ENCODE results near the gene RFTN1. TPM values are rescaled to one million over a fixed set of nuclear protein-coding genes. Genes with fewer than 3 reads are reported as not detected.

The RFTN1 gene
- total and polyA plus RNA-seq, 2 of the 8 experiments (the other 6 are each of a cell fraction or from before 2014, with no cell fraction given), result 4.6 to 6.7 TPM

DNA sequence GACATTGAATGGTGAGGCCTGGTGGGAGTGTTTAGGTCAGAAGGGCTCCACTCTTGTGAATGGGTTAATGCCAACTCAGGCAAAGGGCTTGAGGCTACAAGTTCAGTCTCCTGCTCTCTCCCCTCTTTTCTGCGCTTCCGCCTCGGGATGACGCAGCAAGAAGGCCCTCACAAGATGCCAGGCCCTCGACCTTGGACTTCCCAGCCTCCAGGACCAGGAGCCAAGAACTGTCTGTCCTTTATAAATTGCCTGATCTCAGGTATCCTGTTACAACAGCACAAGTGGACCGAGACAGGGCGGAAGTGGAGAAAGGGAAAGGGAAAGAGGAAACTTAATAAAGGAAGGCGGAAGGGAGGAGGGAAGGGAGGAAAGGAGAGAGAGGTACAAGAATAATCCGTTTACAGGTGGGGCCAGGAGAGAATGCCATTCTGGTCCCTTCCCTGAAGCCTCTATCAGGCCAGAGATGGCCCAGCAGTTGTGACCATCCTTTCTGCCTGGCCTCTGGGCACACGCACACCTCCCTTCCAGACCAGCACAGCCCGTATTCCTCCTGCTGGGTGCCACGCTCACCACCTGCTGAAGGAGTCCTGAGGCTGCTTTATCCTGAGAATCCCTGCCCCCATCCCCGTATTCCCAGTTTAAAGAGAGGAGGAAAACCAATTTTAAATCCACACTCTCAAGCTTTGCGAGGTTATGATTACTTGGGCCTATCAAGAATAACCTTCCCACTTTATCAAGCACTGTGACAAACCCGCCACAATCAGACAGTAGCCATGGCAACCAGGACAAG is 184.3 kb downstream of the RFTN1 start:
- no peak overlapping the region for H2BK12ac ChIP-seq (ENCODE audit: low read depth, low read length)
- peak overlapping the region in 1 of 2 experiments; percentile 23; a peak in 2 of 4 replicates for H3K4me2 ChIP-seq (ENCODE audit: insufficient read depth in 1 of 2, low read depth in 2 of 2, low read length in 2 of 2)
- H3K18ac ChIP-seq (ENCODE audit: extremely low read depth, low read length), result no peak overlapping the region
- FAIRE-seq (no peak), DNase-seq (ENCODE audit: low read depth in 1 of 2, low spot score in 2 of 2) (no peak)
- H4K5ac ChIP-seq (ENCODE audit: insufficient read length, low read depth, low read length), result no peak overlapping the region
- no peak overlapping the region for H2BK120ac ChIP-seq (replicated peaks; ENCODE audit: low read depth, low read length)
- H3K23me2 ChIP-seq (ENCODE audit: low read depth, low read length), result no peaks in the 10 kb centered on the region
- no peaks in the 10 kb centered on the region for H4K20me1 ChIP-seq (replicated peaks in 1 of 2; ENCODE audit: control insufficient read depth in 1 of 2, insufficient read depth in 2 of 2, low read length in 2 of 2)
- no peaks in the 10 kb centered on the region for H3K79me2 ChIP-seq (ENCODE audit: control insufficient read depth in 1 of 2, insufficient read depth in 2 of 2, low read length in 2 of 2)
- H3K23ac ChIP-seq (ENCODE audit: insufficient read length), result no peak overlapping the region
- H4K91ac ChIP-seq (replicated peaks; ENCODE audit: insufficient read length, low read length), result no peak overlapping the region
- H3K56ac ChIP-seq (replicated peaks; ENCODE audit: insufficient read length, low read depth, low read length), result no peak overlapping the region
- peak overlapping the region; percentile 14 for H3K4ac ChIP-seq (replicated peaks; ENCODE audit: insufficient read length, low read depth, low read length)
- ChIA-PET POLR2A (ENCODE audit: partially characterized antibody) (interaction anchor here (0.7 to 1.0 kb wide), 2 partner anchors 10 to 19 kb away, joined by 3 to 4 read pairs; no protein-coding TSS in a partner anchor), CTCF (ENCODE audit: partially characterized antibody) (interaction anchor here (0.8 to 1.9 kb wide), 4 partner anchors 11 to 188 kb away, joined by 3 to 5 read pairs (median 3); no protein-coding TSS in a partner anchor)
- peaks cover 0 to 4% of the 10 kb centered on the region in 2 experiments; a peak in 2 of 4 replicates for H3K9me3 ChIP-seq (ENCODE audit: insufficient read depth in 2 of 2, low read depth in 1 of 2, low read length in 1 of 2)
- no peak overlapping the region for H2BK20ac ChIP-seq (ENCODE audit: low read length)
- no peak overlapping the region; a peak in 1 of 7 replicates for H3K9ac ChIP-seq (replicated peaks in 1 of 4; ENCODE audit: extremely low read depth in 1 of 4, low read depth in 3 of 4, low read length in 3 of 4)
- no peak overlapping the region for H2BK5ac ChIP-seq (ENCODE audit: low read depth, low read length)
- no peak overlapping the region for H2AK5ac ChIP-seq (ENCODE audit: low read depth, low read length)
- H3K36me3 ChIP-seq (ENCODE audit: control insufficient read depth in 2 of 4, insufficient read depth in 4 of 4, low read length in 3 of 4), result peaks cover 0 to 13% (median 3%) of the 10 kb centered on the region in 4 experiments; a peak in 4 of 8 replicates
- peaks cover 0 to 9% (median 3%) of the 10 kb centered on the region in 4 experiments; a peak in 3 of 7 replicates for H3K4me1 ChIP-seq (replicated peaks in 1 of 4; ENCODE audit: control insufficient read depth in 3 of 4, insufficient read depth in 4 of 4, low read length in 3 of 4)
- H3K4me3 ChIP-seq (ENCODE audit: extremely low read depth in 1 of 4, insufficient read depth in 2 of 4, low read depth in 3 of 4, low read length in 4 of 4), result no peak overlapping the region
- H4K8ac ChIP-seq (ENCODE audit: extremely low read depth, insufficient read depth, low read length), result no peak overlapping the region
- no peak overlapping the region for H3K14ac ChIP-seq (ENCODE audit: insufficient read length)
- no peak overlapping the region for H3K27ac ChIP-seq (ENCODE audit: low read depth, low read length)
- WGBS, 2 experiments (ENCODE audit: extremely low coverage in 1 of 2, insufficient coverage in 1 of 2, insufficient read length in 1 of 2, insufficient replicate concordance in 2 of 2, low coverage in 1 of 2, low lambda C conversion rate in 2 of 2, missing lambda C conversion rate in 1 of 2), result 79% methylated on average over 15 of the region's 15 CpGs; no CpG with 5 or more reads in 1 of the 2 experiments
- no peaks in the 10 kb centered on the region for H3K27me3 ChIP-seq (replicated peaks in 1 of 4; ENCODE audit: control insufficient read depth in 3 of 4, extremely low read depth in 1 of 4, insufficient read depth in 3 of 4, low read length in 3 of 4)
- H2AFZ ChIP-seq (ENCODE audit: low read length), result no peak overlapping the region
- 0 out of 2 replicates have a peak, but pooled peaks cover 2% of the 10 kb centered on the region for H3K79me1 ChIP-seq (ENCODE audit: low read depth, low read length)
- no peak overlapping the region for H2BK15ac ChIP-seq (ENCODE audit: low read length)
- no peak for TF ChIP-seq NANOG (IDR thresholded peaks at IDR 0.05; ENCODE audit: insufficient read depth, low read depth, low read length, poor library complexity, severe bottlenecking)
- TF ChIP-seq FOSL1 (IDR thresholded peaks at IDR 0.05; ENCODE audit: insufficient read depth, low read depth, low read length), result no peak
- no peak for TF ChIP-seq KDM4A (IDR thresholded peaks at IDR 0.05; ENCODE audit: low read depth, low read length, severe bottlenecking)
- TF ChIP-seq SIX5 (IDR thresholded peaks at IDR 0.05; ENCODE audit: low read depth, low read length), result no peak
- TF ChIP-seq SUZ12 (IDR thresholded peaks at IDR 0.05; ENCODE audit: low read length), result no peak
- no peak for TF ChIP-seq SAP30 (IDR thresholded peaks at IDR 0.05; ENCODE audit: insufficient read depth, insufficient replicate concordance, low read length)
- TF ChIP-seq SP1 (IDR thresholded peaks at IDR 0.05; ENCODE audit: low read depth, low read length), result no peak
- no peak for TF ChIP-seq KDM5A (IDR thresholded peaks at IDR 0.05; ENCODE audit: low read length)
- no peak for TF ChIP-seq TAF7 (optimal IDR thresholded peaks at IDR 0.05; ENCODE audit: borderline replicate concordance, low read depth, low read length)
- no peak for TF ChIP-seq SIN3A (conservative IDR thresholded peaks at IDR 0.05 in 1 of 2, IDR thresholded peaks at IDR 0.05 in 1 of 2; ENCODE audit: low read depth in 1 of 2, low read length in 2 of 2)
- no peak for TF ChIP-seq MAFK (IDR thresholded peaks at IDR 0.05; ENCODE audit: low read depth, low read length)

All from H1 (cell line).